Endodermal cell (in vitro differentiated cells): Measurements from ENCODE around the gene SLC47A1. TPM values are rescaled to one million over a fixed set of nuclear protein-coding genes. Genes with fewer than 3 reads are reported as not detected.
"Not testable (repeated sequence)": the region's sequence is repeated elsewhere in the genome, so short reads cannot be mapped to it uniquely, and the experiment has no call there.

Source experiments
- DNase-seq: peaks from one replicate; pipeline ENCODE4 v3.0.0-alpha.2; 2017
- H3K27ac ChIP-seq: 2 replicates; pipeline ENCODE4 v1.5.1; 2013; ENCODE audit warnings: mild to moderate bottlenecking, low read depth, low read length, moderate library complexity
- H3K27me3 ChIP-seq: 2 replicates; pipeline ENCODE4 v1.6.1; 2013; ENCODE audit warnings: mild to moderate bottlenecking, low read length, moderate library complexity; ENCODE audit not compliant: insufficient read depth, control insufficient read depth, poor library complexity, severe bottlenecking
- H3K36me3 ChIP-seq: 2 replicates; pipeline ENCODE4 v1.7.0; 2013; ENCODE audit warnings: mild to moderate bottlenecking, low read length, moderate library complexity; ENCODE audit not compliant: control insufficient read depth, insufficient read depth
- H3K4me1 ChIP-seq: one replicate; pipeline ENCODE4 v1.7.0; 2013; ENCODE audit warnings: low read length; ENCODE audit not compliant: control insufficient read depth, insufficient read depth
- H3K4me3 ChIP-seq: 2 replicates; pipeline ENCODE4 v1.5.1; 2013; ENCODE audit warnings: mild to moderate bottlenecking, low read length, moderate library complexity
- H3K9ac ChIP-seq: 2 replicates; pipeline ENCODE4 v1.6.1; 2013; ENCODE audit warnings: mild to moderate bottlenecking, low read length, moderate library complexity; ENCODE audit not compliant: poor library complexity, severe bottlenecking; ENCODE audit errors: extremely low read depth
- H3K9me3 ChIP-seq: 2 replicates; pipeline ENCODE4 v1.6.1; 2013; ENCODE audit warnings: mild to moderate bottlenecking, low read length, moderate library complexity; ENCODE audit not compliant: control insufficient read depth
- H3K27ac Mint-ChIP-seq: 2 replicates; pipeline ENCODE4 v1.8.0; 2020; ENCODE audit warnings: mixed read lengths
- H3K27me3 Mint-ChIP-seq: 2 replicates; pipeline ENCODE4 v1.8.0; 2021; ENCODE audit warnings: mild to moderate bottlenecking, mixed read lengths; ENCODE audit not compliant: insufficient read depth
- H3K36me3 Mint-ChIP-seq: 2 replicates; pipeline ENCODE4 v1.8.0; 2020; ENCODE audit warnings: low read depth, mixed read lengths
- H3K4me1 Mint-ChIP-seq: 2 replicates; pipeline ENCODE4 v1.8.0; 2020; ENCODE audit warnings: mixed read lengths
- H3K4me3 Mint-ChIP-seq: 2 replicates; pipeline ENCODE4 v1.8.0; 2020; ENCODE audit warnings: mild to moderate bottlenecking, moderate library complexity, mixed read lengths
- H3K9me3 Mint-ChIP-seq: 2 replicates; pipeline ENCODE4 v1.8.0; 2020; ENCODE audit warnings: mild to moderate bottlenecking, mixed read lengths
- WGBS, 2 experiments: methylation state at CpG; one replicate each; pipeline versions ENCODE4 v1.1.5 to v1.1.7; 2013; ENCODE audit warnings: missing lambda C conversion rate in 2 of 2, mixed read lengths in 1 of 2; ENCODE audit not compliant: insufficient coverage in 1 of 2, insufficient read length in 1 of 2; 5-methylcytosine and 5-hydroxymethylcytosine counted together
- total RNA-seq, 2 donors: library from RNA; stranded (reverse); fragmentation: NEBNext Ultra II Directional in 1 of 2; extraction: Animal tissue kit (Norgen Biotek cat#: 25700) in 1 of 2; gene quantifications; 2 replicates in 1 of 2; 3 replicates in 1 of 2; pipeline ENCODE4 v1.2.1, GENCODE V29; 2021
- TF ChIP-seq, protein P1 (sequence below): fragments of 200-600 bp; sonication (generic); conservative IDR thresholded peaks from 2 replicates; pipeline ENCODE4 v1.5.0; 2021; ENCODE audit warnings: antibody characterized with exemption, mild to moderate bottlenecking

The SLC47A1 gene
- total RNA-seq, 2 donors from 2014 or later = 2.5 to 3.1 TPM

DNA sequence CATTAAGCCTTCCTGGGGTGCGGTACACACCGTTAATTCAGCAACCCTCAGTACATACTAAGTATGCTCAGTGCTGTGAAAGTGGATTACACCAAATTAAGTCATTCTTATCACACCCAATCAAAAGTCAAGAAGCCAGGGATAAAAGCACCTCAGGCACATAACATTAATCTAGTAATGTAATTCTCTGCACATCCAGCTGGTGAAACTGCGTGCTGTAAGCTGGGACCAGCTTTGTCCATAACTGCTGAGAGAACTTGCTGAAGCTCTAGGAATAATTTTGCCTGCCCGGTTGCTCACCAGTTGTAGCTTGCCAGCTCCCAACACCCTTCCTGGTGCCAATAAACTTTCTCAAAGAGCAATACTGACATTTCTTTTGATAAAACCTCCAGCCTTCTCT is 44.9 kb downstream of the SLC47A1 start:
- no peak overlapping the region for H3K27ac ChIP-seq
- H3K4me3 ChIP-seq = no peak overlapping the region
- Mint-ChIP-seq H3K4me1 (peaks cover 2% of the 10 kb centered on the region), H3K36me3 (no peaks in the 10 kb centered on the region), H3K9me3 (no peaks in the 10 kb centered on the region), H3K4me3 (no peak overlapping the region), H3K27ac (no peak overlapping the region), H3K27me3 (peaks cover 12% of the 10 kb centered on the region)
- 91 to 94% methylated on average over 4 of the region's 4 CpGs for WGBS, 2 experiments
- H3K9ac ChIP-seq = no peak overlapping the region
- H3K36me3 ChIP-seq = no peaks in the 10 kb centered on the region
- TF ChIP-seq, protein P1, sequence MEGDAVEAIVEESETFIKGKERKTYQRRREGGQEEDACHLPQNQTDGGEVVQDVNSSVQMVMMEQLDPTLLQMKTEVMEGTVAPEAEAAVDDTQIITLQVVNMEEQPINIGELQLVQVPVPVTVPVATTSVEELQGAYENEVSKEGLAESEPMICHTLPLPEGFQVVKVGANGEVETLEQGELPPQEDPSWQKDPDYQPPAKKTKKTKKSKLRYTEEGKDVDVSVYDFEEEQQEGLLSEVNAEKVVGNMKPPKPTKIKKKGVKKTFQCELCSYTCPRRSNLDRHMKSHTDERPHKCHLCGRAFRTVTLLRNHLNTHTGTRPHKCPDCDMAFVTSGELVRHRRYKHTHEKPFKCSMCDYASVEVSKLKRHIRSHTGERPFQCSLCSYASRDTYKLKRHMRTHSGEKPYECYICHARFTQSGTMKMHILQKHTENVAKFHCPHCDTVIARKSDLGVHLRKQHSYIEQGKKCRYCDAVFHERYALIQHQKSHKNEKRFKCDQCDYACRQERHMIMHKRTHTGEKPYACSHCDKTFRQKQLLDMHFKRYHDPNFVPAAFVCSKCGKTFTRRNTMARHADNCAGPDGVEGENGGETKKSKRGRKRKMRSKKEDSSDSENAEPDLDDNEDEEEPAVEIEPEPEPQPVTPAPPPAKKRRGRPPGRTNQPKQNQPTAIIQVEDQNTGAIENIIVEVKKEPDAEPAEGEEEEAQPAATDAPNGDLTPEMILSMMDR = no peak
- H3K4me1 ChIP-seq = no peaks in the 10 kb centered on the region
- H3K27me3 ChIP-seq = peaks cover 5% of the 10 kb centered on the region
- no peak for DNase-seq
- H3K9me3 ChIP-seq = no peaks in the 10 kb centered on the region

DNA sequence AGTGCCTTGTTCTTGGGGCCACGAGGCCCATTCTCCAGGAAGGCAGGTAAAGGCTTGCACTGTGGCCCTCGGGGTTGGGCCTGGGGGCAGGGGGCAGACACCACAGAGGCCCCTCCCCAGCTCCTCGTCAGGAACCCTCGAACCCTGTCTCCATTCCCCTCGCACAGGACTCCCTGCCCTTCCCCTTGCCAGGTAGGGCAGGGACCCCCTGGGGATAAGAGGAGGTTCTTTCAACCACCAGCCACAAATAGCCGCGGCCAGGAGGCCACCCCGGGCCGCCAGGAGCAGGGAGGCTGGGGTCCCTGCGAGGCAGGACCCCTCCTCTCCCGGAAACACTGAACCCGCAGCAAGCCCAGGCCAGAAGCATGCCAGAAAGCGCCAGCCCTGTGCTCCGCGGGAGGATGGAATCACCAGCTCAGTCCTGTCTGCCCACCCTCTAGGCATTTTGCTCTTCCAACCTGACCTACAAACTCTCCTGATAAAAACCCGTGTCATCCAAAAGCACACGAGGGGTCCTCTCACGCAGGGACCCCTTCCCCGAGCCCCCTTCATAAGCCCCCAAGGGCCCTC is 45.6 kb downstream of the SLC47A1 start:
- no peak overlapping the region for H3K27ac Mint-ChIP-seq
- TF ChIP-seq, protein P1 = no peak
- Histone ChIP-seq H3K36me3 (no peaks in the 10 kb centered on the region), H3K9ac (no peak overlapping the region), H3K27me3 (peaks cover 5% of the 10 kb centered on the region), H3K4me1 (no peaks in the 10 kb centered on the region), H3K9me3 (no peaks in the 10 kb centered on the region), H3K27ac (no peak overlapping the region), H3K4me3 (no peak overlapping the region)
- 61 to 65% methylated on average over 5 to 19 of the region's 19 CpGs for WGBS, 2 experiments
- no peaks in the 10 kb centered on the region for H3K9me3 Mint-ChIP-seq
- H3K4me3 Mint-ChIP-seq = peak overlapping the region; percentile 60
- peak; percentile 74 for DNase-seq
- peaks cover 12% of the 10 kb centered on the region for H3K27me3 Mint-ChIP-seq
- peaks cover 2% of the 10 kb centered on the region for H3K4me1 Mint-ChIP-seq
- no peaks in the 10 kb centered on the region for H3K36me3 Mint-ChIP-seq

DNA sequence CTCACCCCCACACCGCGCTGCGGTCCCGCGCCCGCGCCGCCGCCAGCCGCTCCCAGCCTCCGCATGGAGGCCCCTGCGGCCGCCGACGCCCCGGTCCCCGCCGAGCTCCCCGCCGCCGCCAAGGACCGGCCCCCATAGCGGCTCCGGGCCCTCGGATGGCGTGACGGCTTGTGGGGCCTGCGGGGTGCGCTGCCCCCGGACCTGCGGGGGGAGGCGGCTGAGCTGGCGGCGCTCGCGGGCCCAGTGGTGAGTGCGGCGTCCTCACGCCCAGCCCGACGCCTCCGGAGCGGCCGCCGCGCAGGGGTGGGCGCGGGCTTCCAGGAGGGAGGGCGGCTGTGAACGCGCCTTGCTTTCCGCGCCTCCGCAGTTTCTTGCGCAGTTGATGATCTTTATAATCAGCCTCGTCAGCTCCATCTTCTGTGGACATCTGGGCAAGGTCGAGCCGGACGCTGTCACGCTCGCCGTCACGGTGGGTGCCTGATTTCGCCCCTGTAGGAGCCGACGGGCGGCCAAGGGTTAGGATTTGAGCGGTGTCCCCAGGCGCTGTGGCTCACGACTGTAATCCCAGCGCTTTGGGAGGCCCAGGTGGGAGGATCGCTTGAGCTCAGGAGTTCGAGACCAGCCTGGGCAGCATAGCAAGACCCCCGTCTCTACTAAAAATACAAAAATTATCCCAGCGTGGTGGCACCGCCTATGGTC is 46.4 kb downstream of the SLC47A1 start:
- Mint-ChIP-seq H3K4me3 (peak overlapping the region; percentile 60), H3K4me1 (peaks cover 2% of the 10 kb centered on the region), H3K27me3 (peaks cover 12% of the 10 kb centered on the region), H3K36me3 (no peaks in the 10 kb centered on the region), H3K27ac (no peak overlapping the region), H3K9me3 (no peaks in the 10 kb centered on the region)
- WGBS, 2 experiments = 51 to 82% methylated on average over 19 to 76 of the region's 76 CpGs
- no peak overlapping the region for H3K27ac ChIP-seq
- TF ChIP-seq, protein P1 = no peak
- peaks cover 5% of the 10 kb centered on the region for H3K27me3 ChIP-seq
- H3K36me3 ChIP-seq = no peaks in the 10 kb centered on the region
- no peak overlapping the region for H3K9ac ChIP-seq
- no peaks in the 10 kb centered on the region for H3K4me1 ChIP-seq
- peak; percentile 72 for DNase-seq
- no peaks in the 10 kb centered on the region for H3K9me3 ChIP-seq
- H3K4me3 ChIP-seq = no peak overlapping the region

DNA sequence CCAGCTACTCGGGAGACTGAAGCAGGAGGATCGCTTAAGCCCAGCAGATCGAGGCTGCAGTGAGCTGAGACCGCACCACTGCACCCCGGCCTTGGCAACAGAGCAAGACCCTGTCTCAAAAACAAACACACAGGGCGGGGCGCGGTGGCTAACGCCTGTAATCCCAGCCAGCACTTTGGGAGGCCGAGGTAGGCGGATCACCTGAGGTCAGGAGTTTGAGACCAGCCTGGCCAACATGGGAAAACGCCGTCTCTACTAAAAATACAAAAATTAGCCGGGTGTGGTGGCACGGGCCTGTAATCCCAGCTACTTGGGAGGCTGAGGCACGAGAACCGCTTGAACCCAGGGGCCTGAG is 46.9 kb downstream of the SLC47A1 start:
- not testable (repeated sequence) for H3K4me3 ChIP-seq, H3K27ac Mint-ChIP-seq, H3K36me3 ChIP-seq, H3K4me1 Mint-ChIP-seq, H3K27ac ChIP-seq, H3K9ac ChIP-seq, H3K27me3 ChIP-seq, H3K9me3 Mint-ChIP-seq, H3K4me1 ChIP-seq, DNase-seq, H3K36me3 Mint-ChIP-seq, H3K9me3 ChIP-seq
- H3K4me3 Mint-ChIP-seq = peak overlapping the region; percentile 60
- WGBS, 2 experiments = 91 to 94% methylated on average over 17 of the region's 17 CpGs
- H3K27me3 Mint-ChIP-seq = peaks cover 12% of the 10 kb centered on the region

DNA sequence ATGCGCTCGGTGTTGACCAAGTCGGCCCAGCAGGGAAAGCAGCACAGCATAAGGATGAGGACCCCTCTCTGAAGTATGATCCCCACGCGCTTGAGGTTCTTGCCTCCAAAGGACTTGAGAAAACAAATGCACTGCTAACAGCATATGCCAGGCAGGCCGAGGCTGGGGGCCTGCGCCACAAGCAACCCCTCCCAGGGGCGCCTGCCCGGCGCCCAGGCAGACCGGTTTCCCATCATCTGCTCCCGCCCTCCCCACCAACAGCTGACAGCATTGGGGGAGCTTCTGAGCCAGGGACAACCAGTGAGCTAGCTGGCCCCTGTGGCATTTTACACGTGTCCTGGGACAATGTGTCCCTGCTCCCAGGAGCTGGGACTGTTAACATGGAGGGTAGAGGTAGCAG is 48.5 kb downstream of the SLC47A1 start:
- H3K27me3 Mint-ChIP-seq = peaks cover 12% of the 10 kb centered on the region

More for the DNA sequence above, 48.5 kb downstream of the SLC47A1 start:
- H3K9me3 Mint-ChIP-seq, H3K4me3 Mint-ChIP-seq, H3K27me3 ChIP-seq, H3K4me3 ChIP-seq, H3K27ac Mint-ChIP-seq, DNase-seq, H3K9me3 ChIP-seq, H3K9ac ChIP-seq, H3K27ac ChIP-seq, H3K4me1 Mint-ChIP-seq, H3K4me1 ChIP-seq, H3K36me3 Mint-ChIP-seq, H3K36me3 ChIP-seq: not testable (repeated sequence)
- 92% methylated on average over 8 to 10 of the region's 13 CpGs for WGBS, 2 experiments
